ENCODE results near the gene PIGS.

Gene PIGS

DNA sequence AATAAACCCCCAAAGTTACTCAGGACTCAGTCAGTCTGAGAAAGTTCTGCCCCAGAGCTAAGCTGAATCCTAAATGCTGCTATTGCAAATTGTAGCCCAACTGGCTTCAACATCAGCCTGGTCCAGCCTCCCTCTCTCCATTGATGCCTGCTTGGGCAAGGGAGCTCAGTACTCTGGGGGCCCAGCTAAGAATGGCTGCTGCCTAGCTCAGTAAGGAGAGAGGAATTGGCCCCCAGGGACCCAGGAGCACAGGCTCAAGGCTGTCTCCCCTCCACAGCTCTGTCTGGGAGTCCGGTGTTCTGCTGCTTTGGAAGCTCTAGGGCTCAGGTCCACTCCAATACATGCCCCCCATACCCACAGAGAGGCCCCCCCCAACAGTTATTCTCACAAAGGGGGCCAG, 20.5 kb downstream of the PIGS start:
- DNase-seq (ENCODE audit: low read depth, low spot score): no peak

- no peak for DNase-seq (ENCODE audit: low read depth, low spot score)
Measured at GRCh38 chr17:28549236-28550132, 21.8 kb downstream of the PIGS start.

DNA sequence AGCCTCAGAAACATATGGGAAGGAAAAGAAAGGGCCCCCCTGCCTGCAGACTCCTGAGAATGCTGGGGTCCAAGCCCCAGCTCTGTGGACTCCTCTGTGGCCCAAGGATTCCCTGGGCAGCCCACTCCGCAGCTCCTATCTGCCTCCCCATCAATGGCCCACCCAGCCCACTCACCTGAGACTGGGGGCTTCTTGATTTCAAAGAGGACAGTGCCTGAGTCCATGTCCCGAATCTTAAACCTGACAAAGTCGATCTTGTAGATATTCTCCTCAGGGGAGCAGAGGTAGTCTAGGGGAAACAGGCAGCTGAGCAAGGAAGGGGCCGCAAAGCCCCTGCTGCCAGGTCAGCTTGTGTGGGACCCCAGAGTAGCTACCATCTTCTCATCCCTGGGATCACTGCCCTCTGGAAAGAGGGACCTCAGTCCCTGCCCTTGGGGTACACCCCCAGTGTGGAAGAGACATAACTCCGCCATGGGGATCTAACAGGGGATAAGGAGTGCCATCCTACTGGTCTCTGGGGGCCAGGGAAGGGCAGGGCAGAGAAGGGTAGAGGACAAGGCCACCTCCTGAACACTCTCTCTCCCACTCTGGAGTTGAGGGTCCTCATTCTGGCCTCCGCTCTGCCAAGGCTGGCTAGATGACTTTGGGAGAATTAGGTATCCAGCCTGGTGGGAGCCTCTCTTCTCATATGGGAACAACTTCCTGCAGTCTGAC, 22.8 kb downstream of the PIGS start:
- no peak for DNase-seq (ENCODE audit: low read depth, low spot score)

DNA sequence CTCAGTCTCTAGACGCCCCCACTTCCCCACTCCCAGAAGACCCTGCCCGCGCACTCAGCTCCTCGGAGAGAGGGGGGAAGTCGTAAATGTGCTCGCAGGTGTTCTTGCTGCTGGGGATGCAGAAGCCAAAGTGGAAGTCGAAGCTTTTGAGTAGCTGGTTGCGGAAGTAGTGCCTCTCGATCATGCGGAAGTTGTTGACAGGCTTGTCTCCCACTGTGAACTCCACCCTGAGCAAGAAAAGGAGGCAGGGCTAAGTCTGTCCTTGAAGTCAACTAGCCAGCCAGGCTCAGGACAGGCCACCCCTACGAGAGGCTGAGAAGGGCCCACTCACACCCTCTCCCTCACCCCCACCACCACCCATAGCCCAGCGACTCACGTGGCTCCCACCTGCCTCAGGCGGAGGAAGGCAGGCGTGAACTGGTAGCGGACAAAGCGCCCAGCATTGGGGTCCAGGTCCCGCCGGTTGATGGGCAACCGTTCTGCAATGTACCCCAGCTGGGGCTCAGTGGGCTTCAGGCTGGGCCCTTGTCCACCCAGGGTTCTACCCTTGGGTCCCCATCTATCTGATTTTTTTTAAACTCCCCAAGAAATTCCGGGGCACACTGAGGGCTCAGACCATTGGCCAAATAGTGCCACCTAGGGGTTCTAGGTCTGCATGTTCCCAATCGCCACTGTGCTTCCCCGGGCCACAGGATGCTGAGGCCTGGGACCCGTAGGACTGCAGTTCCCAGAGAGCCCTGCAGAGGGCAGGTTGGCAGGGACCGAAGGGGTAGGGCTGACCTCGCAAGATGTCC, 23.5 kb downstream of the PIGS start:
- no peak for DNase-seq (ENCODE audit: low read depth, low spot score)

DNA sequence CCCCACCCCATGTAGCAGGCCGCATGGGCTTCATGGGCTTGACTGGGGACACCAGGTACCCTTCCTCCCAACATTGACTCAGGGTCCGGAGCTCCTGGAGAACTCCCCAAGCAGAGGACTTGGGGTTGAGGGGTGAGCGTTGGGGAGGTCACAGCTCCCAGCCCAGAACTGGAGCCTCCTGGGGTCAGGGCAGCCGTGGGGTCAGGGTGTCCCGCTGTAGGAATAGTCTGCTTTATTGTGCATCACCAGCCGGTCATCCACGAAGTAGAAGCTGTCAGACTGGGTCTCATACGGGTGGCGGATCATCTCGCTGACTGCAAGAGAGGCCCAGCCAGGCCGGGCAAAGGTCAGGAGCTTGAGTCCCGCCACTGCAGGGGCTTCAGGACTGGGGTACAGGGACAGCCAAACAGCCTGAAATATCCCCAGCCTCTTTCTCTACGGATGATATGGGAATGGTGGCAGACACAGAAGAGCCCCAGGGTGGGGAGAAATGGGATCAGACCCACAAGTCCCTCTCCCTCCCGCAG, 24.2 kb downstream of the PIGS start:
- no peak for DNase-seq (ENCODE audit: low read depth, low spot score)

GRCh38 chr17:28545787-28546415, 25.4 kb downstream of the PIGS start:
- DNase-seq (ENCODE audit: low read depth, low spot score): no peak

GRCh38 chr17:28545141-28545503, 26.2 kb downstream of the PIGS start:
- DNase-seq (ENCODE audit: low read depth, low spot score): no peak

DNA sequence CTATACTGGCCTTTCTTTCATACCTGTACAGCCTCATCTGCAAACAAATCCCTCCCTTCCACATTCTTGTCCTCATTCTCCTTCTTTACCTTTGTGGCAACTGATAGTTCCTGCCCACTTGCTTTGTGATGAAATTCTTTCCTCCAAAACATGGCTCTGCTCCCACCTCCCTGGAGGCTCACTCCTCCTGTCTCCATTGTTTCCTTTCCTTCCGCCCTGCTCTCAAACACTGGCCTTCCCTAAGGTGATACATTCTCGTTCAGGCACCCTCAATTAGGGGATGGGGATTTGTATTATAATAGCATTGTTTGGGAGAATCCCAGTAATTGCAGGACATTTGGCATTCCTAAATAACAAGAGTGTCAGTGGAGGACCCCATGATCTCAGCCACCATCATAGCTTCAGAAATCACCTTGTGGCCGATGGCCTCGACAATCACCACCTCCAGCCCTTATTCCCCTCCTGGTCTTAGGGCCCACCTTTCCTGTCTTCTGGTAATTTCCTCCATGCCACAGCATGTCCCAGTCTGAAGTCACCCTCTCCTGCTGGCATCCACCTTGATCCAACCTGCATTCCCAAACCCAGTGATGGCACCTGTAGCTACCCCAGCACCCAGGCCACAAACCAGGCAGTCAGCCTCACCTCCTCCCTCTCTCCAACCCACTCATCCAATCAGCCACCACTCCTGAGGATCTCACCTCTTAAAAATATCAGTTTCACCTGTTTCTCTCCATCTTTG, 26.8 kb downstream of the PIGS start:
- no peak for DNase-seq (ENCODE audit: low read depth, low spot score)

DNA sequence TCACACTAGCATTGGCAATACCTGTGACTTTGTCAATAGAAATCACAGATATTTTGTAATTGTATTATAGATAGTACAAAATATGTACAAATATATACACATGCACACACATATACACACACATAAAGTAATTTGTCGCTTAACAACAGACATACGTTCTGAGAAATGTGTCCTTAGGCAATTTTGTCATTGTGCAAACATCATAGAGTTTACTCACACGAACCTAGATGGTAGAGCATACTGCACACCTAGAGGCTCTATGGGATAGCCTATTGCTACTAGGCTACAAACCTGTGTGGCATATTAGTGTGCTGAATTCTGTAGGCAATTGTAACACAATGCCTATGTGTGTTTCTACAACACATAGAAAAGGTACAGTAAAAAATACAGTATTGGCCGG, 29.9 kb downstream of the PIGS start:
- no peak for DNase-seq (ENCODE audit: low read depth, low spot score)

GRCh38 chr17:28540231-28540630, 31.1 kb downstream of the PIGS start:
- no peak for DNase-seq (ENCODE audit: low read depth, low spot score)

GRCh38 chr17:28538296-28538895, 32.9 kb downstream of the PIGS start:
- DNase-seq (ENCODE audit: low read depth, low spot score): no peak

- no peak for DNase-seq (ENCODE audit: low read depth, low spot score)
Measured at GRCh38 chr17:28537219-28537610, 34.1 kb downstream of the PIGS start.

DNA sequence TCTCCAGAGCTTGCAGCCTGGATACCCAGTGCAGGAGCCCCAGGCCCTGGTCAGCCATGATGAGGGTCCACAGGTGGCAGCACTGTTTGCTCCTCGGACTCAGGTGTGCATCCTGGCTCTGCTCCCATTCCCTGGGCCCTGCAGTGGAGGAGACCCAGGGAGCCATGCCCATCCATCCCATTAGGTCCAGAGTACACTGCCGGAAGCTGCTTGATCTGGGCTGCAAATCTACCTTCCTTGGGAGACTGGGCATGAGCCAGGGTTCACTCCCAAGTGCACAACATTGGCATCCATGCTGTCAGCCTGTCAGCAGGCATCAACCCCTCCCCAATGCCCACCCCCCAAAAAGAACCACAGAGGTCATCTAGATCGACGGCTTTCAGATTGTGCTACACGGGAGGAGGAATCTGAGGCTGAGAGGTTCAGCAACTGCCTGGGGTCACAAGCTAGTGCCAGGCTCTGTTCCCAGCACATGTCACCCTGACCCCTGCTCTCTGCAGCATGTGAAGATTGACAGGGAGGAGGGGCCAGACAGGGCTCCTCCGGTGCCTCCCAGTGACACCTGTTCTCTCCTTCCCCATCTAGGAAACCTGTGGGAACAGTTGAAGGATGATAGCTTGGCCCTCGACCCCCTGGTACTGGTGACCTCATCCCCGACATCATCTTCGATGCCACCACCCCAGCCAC, 34.6 kb downstream of the PIGS start:
- DNase-seq (ENCODE audit: low read depth, low spot score): no peak

GRCh38 chr17:28534740-28535375, 36.5 kb downstream of the PIGS start:
- DNase-seq (ENCODE audit: low read depth, low spot score): no peak

DNA sequence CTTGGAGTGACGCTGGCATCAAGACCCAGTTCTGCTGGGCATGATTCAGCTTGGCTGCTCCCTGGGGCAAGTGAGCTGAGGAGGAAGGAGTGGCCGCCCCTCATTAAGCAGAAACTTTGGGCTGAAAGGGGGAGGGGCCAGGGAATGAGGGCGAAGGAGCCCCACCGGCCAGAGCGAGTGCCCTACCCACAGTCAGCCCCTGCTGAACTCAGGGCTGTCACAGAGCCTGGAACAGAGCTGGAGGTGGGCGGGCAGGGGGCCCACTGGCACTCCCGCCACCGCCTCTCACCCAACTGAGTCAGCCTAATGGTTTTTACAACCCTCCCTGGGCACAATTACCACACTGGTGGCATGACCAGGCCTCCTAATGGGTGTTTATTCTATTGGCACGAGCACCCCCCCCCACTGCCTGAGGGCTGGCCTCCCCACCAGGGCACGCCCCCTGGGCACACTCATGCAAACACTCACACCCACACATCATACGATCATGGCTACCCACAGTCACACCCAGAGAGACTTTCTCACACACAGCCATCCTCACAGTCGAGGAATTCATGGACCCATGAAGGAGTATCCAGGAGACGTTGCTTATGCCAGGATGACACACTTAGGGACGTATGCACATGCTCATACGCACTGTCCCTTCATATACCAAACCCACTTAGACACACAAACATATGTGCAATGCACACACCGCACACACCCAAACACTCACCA, 38.1 kb downstream of the PIGS start:
- no peak for DNase-seq (ENCODE audit: low read depth, low spot score)

DNA sequence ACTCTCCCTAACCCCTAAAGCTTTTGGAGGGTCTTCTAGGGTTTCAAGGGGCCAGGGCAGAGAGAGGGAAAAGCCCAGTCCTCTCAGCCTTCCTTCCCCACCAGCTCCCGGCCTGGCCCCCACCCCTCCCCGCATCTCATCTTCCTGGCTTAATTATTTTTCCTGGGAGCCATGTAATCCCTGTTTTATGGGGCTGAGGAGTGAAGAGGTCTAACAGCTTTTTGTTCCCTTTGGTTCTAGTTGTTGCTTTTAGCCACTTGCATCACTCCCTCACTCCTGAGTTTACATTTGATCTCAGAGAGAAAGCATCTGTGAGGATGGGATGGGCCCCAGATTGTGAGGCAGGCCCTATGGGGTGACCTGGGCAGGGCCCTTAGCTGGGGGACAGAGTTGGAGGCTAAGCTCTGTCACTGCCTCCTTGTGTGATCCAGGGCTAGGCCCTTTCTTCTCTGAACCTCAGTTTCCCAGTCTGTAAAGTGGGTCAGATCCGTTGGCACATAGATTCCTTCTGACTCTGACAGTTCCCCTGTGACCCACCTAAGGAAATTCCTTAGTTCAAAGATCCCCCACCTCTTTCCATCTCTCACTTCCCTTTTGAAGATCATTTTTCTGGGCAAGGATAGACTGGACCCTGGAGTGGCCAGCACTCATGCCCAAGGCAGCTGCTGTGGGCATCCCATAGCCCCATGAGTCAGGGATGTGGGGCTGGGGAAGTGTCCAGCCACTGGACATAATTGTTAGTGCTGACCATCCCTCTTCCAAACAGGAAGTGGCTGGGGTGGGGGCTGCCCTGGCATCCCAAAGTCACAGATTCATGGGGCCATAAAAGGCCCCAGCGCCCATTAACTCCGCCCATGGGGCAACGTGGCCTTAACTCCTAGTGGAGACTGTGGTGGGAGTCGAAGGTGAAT, 39.0 kb downstream of the PIGS start:
- no peak for DNase-seq (ENCODE audit: low read depth, low spot score)

GRCh38 chr17:28530926-28531325, 40.4 kb downstream of the PIGS start:
- no peak for DNase-seq (ENCODE audit: low read depth, low spot score)

GRCh38 chr17:28530250-28530649, 41.1 kb downstream of the PIGS start:
- DNase-seq (ENCODE audit: low read depth, low spot score): no peak

All from brain pericyte (primary cell).